Brain pericyte (primary cell): ENCODE data around the gene CATSPERZ.

Experiments used
- DNase-seq: peaks from one replicate; pipeline ENCODE4 v3.0.0-alpha.2; 2012; ENCODE audit warnings: low read depth, low spot score

Gene CATSPERZ

DNA sequence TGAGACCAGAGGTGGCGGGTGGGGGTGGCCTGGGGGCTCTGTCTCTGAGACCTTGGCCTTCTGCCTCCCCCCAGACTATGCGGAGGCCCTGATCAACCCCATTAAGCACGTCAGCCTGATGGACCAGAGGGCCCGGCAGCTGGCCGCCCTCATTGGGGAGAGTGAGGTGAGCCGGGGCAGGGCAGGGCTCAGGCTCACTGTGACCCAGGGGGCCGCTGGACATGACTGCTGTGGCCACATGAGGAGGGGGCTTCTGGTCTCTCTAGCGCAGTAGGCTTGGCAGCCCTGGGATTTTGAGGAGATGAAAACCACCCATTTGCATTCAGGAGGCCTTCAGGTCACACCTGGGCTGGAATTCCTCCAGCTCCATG, 36.2 kb upstream of the CATSPERZ start:
- no peak for DNase-seq

DNA sequence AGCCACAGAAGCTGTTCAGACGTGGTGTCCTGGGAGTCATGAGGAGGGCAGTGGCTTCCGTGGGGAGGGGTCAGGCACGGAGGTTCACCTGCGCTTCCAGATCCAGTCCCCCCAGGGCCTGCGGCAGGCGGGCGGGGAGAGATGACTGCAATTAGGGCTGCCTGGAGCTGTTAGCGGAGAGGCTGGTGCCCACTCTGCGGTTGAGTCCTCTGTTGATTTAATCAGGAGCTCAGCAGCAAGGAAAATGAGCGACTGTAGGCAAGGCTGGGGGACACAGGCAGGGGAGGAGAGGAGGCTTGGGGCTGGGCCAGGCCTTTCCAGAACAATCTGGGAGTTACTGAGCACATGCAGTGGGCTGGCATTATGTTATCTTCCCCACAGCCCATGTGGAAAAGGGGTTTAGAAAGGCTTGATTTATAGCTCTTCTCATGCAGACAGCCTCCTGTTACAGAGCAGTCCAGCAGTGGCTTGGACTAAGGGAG, 35.7 kb upstream of the CATSPERZ start:
- DNase-seq, result no peak

- DNase-seq, result no peak
Observed at GRCh38 chr11:64265176-64266160, 34.7 kb upstream of the CATSPERZ start.

DNA sequence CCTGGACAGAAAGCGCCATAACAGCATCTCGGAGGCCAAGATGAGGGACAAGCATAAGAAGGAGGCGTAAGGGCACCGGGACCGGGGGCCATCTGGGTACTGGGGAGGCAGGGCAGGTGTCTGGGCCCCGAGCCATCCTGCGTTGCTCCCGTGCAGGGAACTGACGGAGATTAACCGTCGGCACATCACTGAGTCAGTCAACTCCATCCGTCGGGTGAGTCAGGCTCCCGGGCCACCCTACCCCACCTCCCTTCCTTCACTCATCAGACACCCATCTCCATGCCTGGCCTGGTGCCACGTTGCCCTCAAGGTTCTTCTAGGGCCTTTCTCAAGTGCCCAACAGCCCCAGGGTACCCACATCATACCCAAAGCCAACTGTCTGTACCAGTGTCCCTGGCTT, 33.8 kb upstream of the CATSPERZ start:
- DNase-seq, result no peak

DNA sequence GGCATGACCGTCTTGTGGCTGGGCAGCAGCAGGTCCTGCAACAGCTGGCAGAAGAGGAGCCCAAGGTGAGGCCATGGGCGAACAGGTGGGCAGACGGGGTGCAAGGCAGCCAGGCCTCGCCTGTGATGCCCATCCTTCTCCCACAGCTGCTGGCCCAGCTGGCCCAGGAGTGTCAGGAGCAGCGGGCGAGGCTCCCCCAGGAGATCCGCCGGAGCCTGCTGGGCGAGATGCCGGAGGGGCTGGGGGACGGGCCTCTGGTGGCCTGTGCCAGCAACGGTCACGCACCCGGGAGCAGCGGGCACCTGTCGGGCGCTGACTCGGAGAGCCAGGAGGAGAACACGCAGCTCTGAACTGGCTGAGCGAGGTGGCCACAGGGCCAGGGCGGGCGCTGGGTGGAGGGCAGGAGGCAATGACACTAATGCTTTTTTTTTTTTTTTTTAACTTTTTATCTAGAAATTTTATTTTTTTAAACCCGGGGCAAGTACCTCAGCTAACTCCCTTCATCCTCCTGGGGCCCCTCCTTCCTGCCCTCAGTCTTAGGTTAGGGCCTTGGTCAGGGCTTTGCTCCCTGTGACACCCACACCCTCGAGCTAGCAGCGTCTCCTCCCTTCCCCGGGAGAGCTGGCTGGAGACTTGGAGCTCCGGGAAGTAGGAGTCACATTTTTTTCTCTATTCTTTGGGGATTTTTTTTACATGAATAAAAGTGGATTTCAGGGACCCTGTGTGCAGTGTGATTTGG, 32.8 kb upstream of the CATSPERZ start:
- no peak for DNase-seq

DNA sequence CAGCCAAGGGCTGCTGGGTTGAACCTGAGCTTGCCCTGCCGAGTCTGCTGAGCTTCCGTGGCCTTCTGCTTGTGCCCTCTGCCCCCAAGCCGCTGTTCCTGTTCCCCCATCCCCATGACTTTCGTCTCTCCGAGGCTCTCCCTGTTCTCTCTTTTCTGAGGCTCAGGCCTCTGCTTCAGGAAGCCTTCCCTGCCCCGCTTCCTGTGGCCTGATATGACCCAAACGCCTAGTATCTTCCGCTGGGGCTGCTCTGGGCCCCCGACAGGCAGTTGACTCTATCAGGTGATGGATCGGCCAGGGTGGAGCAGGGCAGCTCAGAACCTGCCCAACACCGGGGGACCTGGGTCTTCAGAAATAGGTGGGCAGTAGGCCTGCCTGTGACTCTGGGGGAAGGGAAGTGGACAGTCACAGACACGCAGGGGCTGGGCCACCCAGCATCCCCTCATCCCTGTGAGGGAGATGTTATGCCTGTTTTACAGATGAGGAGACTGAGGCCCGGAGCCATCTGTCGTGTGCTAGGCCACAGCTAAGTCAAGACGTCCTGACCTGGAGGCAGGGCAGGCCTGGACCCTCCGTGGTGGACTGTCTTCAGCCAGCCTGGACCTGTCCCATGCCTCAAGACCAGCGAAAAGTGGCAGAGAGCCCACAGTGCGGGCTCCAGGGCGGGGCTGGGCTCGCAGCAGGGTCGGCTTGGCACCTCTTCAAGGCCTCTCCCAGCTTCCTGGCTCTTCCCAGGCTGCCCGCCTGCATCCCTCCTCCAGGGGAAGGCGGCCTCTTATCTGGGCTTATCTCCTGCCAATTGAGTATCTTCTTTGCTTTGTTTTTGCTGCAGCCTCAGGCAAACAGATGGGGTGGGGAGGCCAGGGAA, 31.9 kb upstream of the CATSPERZ start:
- DNase-seq, result no peak

DNA sequence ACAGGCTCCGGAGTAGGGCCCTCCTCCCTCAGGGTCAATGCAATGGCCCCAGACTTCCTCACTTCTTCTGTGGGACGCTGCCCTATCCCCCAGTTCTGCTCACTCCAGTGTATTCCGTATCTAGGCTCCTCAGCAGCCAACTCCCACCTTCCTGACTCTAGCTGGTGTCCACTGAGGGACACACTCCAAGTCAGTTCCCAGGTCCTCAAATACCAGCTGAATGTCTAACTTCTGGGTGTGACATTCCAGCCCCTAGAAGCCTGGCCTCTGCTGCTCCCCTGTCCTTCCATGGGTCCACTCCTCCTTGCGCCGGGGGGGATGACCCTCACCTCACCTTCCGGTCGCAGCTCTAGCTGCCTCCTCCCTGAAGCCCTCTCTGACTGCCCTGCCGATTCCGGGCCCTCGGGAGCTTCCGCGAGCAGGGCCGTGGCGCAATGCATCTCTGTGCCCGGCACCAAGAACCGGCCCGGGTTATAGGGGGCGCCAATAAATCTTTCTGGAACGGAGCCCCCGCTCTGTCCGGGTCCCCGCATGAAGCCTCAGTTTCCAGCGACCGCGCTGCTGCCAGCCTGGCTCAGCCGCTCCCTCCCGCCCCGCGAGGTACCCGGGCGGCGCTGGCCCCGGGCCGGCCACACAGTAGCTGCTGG, 31.1 kb upstream of the CATSPERZ start:
- no peak for DNase-seq

DNA sequence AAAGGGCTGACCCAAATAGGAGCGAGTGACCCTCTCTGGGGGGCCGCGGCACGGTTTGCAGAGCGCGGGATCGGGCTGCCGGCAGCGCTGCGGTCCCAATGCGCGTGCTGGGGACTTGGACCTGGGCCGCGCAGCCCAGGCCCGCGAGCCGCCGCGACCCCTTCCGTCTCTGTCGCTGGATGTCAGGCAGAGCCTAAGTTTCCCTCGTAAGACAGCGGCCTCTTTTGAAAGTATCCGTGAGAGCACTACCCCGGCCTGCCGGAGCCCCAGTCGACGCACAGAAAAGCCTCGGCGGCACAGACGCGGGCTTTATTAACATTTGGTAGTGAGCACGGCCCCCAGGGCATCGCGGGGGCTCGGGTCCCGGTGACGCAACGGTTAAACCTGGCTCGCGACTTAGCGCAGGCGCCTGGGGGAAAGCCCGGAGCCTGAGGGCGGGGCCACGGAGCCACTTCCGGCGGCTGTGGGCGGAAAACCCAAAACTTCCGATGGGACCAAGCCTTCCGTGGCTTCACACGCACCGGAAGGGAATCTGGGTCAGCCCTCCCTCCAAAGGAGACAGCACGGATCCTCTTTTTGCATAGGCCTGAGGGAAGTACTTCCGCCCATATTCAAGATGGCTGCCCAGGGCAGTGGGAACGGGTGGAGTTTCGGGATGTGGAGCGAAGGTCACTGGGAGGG, 30.5 kb upstream of the CATSPERZ start:
- DNase-seq, result peak; percentile 99

GRCh38 chr11:64275031-64275800, 24.9 kb upstream of the CATSPERZ start:
- DNase-seq, result no peak

- DNase-seq, result no peak
Observed at GRCh38 chr11:64275841-64276240, 24.3 kb upstream of the CATSPERZ start.

GRCh38 chr11:64276653-64277431, 23.3 kb upstream of the CATSPERZ start:
- DNase-seq, result no peak

DNA sequence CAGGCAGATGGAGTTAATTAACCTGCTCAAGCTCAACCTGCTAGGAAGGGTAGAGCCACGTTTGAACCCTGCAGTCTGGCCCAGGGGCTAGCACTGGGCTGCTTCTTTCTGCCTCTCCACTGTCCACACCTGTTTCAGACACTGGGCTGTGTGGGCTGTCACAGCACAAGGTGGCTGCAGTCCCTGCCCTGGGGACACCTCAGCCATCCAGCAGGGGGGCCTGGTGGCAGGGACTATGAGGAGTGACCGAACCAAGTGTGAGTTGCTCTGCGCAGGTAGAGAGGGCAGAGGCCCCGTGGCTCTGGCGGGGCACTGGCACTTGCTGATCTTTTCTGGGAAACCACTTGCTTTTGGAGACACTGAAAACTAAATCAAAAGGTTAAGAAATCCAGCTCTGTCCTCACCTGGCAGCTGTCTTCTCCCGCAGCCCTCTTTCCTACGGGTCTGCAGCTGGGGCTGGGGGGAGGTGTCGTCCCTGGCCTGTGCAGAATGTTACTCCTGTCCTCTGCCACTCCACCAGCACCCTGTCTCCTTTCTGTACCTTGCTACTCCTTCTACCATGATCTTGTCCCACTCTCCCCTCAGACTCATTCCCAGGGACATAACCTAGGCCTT, 21.5 kb upstream of the CATSPERZ start:
- DNase-seq, result no peak

DNA sequence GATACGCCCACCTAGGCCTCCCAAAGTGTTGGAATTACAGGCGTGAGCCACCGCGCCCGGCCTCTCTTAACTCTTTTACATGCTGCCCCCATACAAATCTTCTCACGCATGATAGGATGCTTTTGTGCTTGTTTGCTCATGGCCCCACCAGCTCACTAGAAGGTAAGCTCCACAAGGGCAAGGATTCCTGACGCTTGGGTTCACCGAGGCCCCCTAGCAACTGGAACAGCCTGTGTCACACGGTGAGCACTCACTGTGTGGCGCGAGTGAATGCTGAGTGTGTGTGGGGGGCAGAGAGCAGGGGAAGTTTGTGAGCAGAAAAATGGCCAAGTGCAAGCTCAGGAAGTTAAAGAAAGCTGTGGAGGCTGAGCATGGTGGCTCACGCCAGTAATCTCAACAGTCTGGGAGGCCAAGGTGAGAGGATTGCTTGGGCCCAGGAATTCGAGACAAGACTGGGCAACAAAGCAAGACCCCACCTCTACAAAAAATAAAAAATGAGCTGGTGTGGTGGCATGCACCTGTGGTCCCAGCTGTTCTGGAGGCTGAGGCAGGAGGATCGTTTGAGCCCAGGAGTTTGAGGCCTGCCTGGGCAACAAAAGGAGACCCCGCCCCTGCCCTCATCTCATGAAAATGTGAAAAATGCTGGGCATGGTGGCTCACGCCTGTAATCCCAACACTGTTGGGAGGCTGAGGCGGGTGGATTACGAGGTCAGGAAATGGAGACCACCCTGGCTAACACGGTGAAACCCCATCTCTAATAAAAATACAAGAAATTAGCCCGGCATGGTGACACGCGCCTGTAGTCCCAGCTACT, 18.0 kb upstream of the CATSPERZ start:
- DNase-seq, result no peak

DNA sequence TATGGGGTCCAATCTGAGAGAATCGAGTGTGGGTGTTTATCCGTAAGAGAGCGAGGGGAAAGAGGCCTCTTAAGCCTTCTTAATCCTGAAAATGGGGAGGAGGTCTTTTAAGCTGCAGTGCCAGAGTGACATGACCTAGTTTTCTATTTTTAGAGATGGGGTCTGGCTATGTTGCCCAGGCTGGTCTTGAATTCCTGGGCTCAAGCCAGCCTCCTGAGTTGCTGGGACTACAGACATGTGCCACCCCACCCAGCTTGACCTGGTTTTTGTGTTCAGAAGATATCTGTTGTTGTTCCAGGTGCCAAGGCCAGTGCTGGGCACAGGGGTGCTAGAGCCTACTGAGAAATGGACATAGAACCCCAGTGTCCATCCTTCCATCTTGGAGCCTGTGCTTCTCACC, 17.1 kb upstream of the CATSPERZ start:
- no peak for DNase-seq

DNA sequence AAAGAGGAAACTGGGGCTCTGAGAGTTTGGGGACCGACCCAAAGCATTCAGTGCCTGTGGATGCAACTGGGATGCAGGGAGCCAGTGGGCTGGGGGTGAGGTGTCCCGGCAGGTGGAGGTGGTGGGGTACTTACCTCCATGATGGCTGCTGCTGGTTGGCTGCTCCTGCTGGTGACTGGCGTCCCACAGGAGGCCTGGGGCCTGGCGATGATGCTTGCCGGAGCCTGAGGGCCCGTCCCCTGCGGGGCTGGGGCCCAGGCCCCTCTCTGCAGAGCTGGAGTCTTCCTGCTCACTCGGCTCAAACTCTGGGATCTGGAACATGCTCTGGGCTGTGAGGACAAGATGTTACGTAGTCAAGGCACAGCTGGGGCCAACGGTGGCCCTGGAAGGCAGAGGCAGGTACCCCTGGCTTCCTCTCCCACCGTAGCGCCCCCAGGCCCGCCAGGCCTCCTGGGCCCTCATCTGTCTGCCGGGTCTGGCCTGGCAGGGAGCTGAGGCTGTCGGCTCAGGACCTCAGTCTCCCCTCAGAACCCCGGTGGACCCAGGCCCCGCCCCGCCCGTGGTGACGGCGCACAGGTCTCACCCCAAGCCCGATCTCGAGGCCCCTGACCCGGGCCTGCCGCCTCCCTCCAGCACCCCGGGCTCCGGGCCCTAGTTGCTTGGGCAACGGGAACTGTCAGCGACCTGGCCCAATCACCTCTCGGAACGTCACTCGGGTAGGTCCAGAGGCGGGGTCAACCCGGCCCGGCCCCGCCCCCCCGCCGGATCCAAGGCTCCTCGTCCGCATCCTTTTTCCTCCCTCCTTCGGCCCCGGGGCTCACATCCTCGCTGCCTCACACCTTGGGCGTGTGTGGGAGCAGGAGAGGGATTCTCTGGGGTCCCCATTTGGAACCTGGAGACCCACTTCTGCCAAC, 15.9 kb upstream of the CATSPERZ start, which contains the start of gene BAD:
BAD (minus strand) TSS at position 618 of the 914 bp plus-strand sequence; CDS start at position 321, 297 bp downstream.
- peak; percentile 65 for DNase-seq
